Muscle layer of colon (tissue), 2 donors: Measurements from ENCODE around the gene OR1K1.
"Not testable (repeated sequence)": the region's sequence is repeated elsewhere in the genome, so short reads cannot be mapped to it uniquely, and the experiment has no call there.

ENCODE experiments used
- H3K27ac ChIP-seq: one replicate; pipeline ENCODE4 v1.7.0; 2013; ENCODE audit warnings: low read depth, mild to moderate bottlenecking, low read length, moderate library complexity
- H3K27me3 ChIP-seq, 2 donors: one replicate each; pipeline ENCODE4 v1.7.0; 2013; ENCODE audit warnings: low read length in 2 of 2, mild to moderate bottlenecking in 2 of 2; ENCODE audit not compliant: insufficient read depth in 2 of 2, control insufficient read depth in 1 of 2
- H3K36me3 ChIP-seq: one replicate; pipeline ENCODE4 v1.7.0; 2013; ENCODE audit warnings: mild to moderate bottlenecking, low read length; ENCODE audit not compliant: insufficient read depth
- H3K4me1 ChIP-seq: one replicate; pipeline ENCODE4 v1.7.0; 2013; ENCODE audit warnings: mild to moderate bottlenecking, low read length; ENCODE audit not compliant: insufficient read depth
- H3K4me3 ChIP-seq, 2 donors: one replicate each; pipeline ENCODE4 v1.7.0; 2013; ENCODE audit warnings: low read length in 2 of 2, low read depth in 1 of 2, mild to moderate bottlenecking in 1 of 2, moderate library complexity in 1 of 2
- H3K9ac ChIP-seq: one replicate; pipeline ENCODE4 v1.7.0; 2013; ENCODE audit warnings: low read length
- H3K9me3 ChIP-seq: one replicate; pipeline ENCODE4 v1.7.0; 2013; ENCODE audit warnings: mild to moderate bottlenecking, low read length
- donor health status: abdominal sarcoma.
- donor health status: Adenocarcinoma of cecum.

OR1K1 gene

GRCh38 chr9:122837266-122837850 lies 37.4 kb downstream of the OR1K1 start:
- Histone ChIP-seq H3K36me3 (no peaks in the 10 kb centered on the region), H3K9me3 (no peaks in the 10 kb centered on the region), H3K27ac (no peak overlapping the region), H3K27me3 (no peaks in the 10 kb centered on the region), H3K4me1 (no peaks in the 10 kb centered on the region), H3K9ac (no peak overlapping the region), H3K4me3 (no peak overlapping the region)

GRCh38 chr9:122838441-122838840 lies 38.5 kb downstream of the OR1K1 start:
- not testable (repeated sequence) for H3K27ac ChIP-seq, H3K4me3 ChIP-seq, H3K36me3 ChIP-seq, H3K27me3 ChIP-seq, H3K9ac ChIP-seq, H3K4me1 ChIP-seq, H3K9me3 ChIP-seq

- H3K27me3 ChIP-seq, result no peaks in the 10 kb centered on the region
- no peaks in the 10 kb centered on the region for H3K4me1 ChIP-seq
- H3K4me3 ChIP-seq, result no peak overlapping the region
- H3K36me3 ChIP-seq, result peaks cover 5% of the 10 kb centered on the region
- H3K27ac ChIP-seq, result no peak overlapping the region
- no peak overlapping the region for H3K9ac ChIP-seq
- H3K9me3 ChIP-seq, result no peaks in the 10 kb centered on the region
Observed at GRCh38 chr9:122841501-122841900, 41.6 kb downstream of the OR1K1 start.

GRCh38 chr9:122844137-122844536 lies 44.2 kb downstream of the OR1K1 start:
- no peaks in the 10 kb centered on the region for H3K4me1 ChIP-seq
- no peaks in the 10 kb centered on the region for H3K9me3 ChIP-seq
- no peaks in the 10 kb centered on the region for H3K27me3 ChIP-seq
- H3K36me3 ChIP-seq, result peaks cover 13% of the 10 kb centered on the region
- H3K27ac ChIP-seq, result no peak overlapping the region
- H3K4me3 ChIP-seq, result no peak overlapping the region
- H3K9ac ChIP-seq, result no peak overlapping the region

- Histone ChIP-seq H3K27ac (no peak overlapping the region), H3K4me1 (no peaks in the 10 kb centered on the region)
Observed at GRCh38 chr9:122845116-122845515, 45.2 kb downstream of the OR1K1 start.

GRCh38 chr9:122846371-122846940 lies 46.5 kb downstream of the OR1K1 start:
- H3K9me3 ChIP-seq, result no peaks in the 10 kb centered on the region
- no peak overlapping the region for H3K9ac ChIP-seq
- H3K27me3 ChIP-seq, result no peaks in the 10 kb centered on the region
- no peak overlapping the region for H3K4me3 ChIP-seq
- no peak overlapping the region for H3K27ac ChIP-seq
- H3K36me3 ChIP-seq, result peaks cover 27% of the 10 kb centered on the region
- H3K4me1 ChIP-seq, result no peaks in the 10 kb centered on the region

More at GRCh38 chr9:122845116-122845515, 45.2 kb downstream of the OR1K1 start:
- H3K36me3 ChIP-seq, result peaks cover 16% of the 10 kb centered on the region
- no peaks in the 10 kb centered on the region for H3K27me3 ChIP-seq
- H3K4me3 ChIP-seq, result no peak overlapping the region
- no peaks in the 10 kb centered on the region for H3K9me3 ChIP-seq
- H3K9ac ChIP-seq, result no peak overlapping the region

GRCh38 chr9:122848256-122848943 lies 48.5 kb downstream of the OR1K1 start:
- Histone ChIP-seq H3K27ac (no peak overlapping the region), H3K36me3 (peaks cover 28% of the 10 kb centered on the region), H3K4me3 (no peak overlapping the region), H3K4me1 (no peaks in the 10 kb centered on the region), H3K27me3 (no peaks in the 10 kb centered on the region), H3K9ac (no peak overlapping the region), H3K9me3 (no peaks in the 10 kb centered on the region)
